SU-DHL-6 (cell line): ENCODE data around the gene PCGF1.

Source experiments
- CTCF ChIP-seq: fragments of 200-600 bp; sonication (generic); IDR thresholded peaks from one replicate; pipeline ENCODE4 v1.5.1; 2017; ENCODE audit warnings: antibody characterized with exemption, mild to moderate bottlenecking, low read length, moderate library complexity; ENCODE audit not compliant: insufficient read depth, poor library complexity, severe bottlenecking
- EZH2phosphoT487 ChIP-seq: fragments of 200-600 bp; sonication (generic), shearing (Covaris generic); conservative IDR thresholded peaks from 2 replicates; pipeline ENCODE4 v1.6.1; 2018; ENCODE audit warnings: mild to moderate bottlenecking, antibody characterized with exemption, low read length, moderate library complexity, mixed read lengths

- TF ChIP-seq CTCF (no peak), EZH2phosphoT487 (no peak)
Measured at GRCh38 chr2:74457129-74457548, 50.4 kb downstream of the PCGF1 start.
